GM12874 (cell line): ENCODE data around the gene FADS2.

Experiments
- TF ChIP-seq, protein P1 (sequence below): IDR thresholded peaks from 2 replicates; pipeline ENCODE4 v1.5.1; 2011; ENCODE audit warnings: low read depth, mild to moderate bottlenecking, control low read depth, low read length, moderate library complexity; ENCODE audit not compliant: insufficient read depth

FADS2 gene

GRCh38 chr11:61834278-61835048 lies 6.4 kb downstream of the FADS2 start:
- TF ChIP-seq, protein P1, sequence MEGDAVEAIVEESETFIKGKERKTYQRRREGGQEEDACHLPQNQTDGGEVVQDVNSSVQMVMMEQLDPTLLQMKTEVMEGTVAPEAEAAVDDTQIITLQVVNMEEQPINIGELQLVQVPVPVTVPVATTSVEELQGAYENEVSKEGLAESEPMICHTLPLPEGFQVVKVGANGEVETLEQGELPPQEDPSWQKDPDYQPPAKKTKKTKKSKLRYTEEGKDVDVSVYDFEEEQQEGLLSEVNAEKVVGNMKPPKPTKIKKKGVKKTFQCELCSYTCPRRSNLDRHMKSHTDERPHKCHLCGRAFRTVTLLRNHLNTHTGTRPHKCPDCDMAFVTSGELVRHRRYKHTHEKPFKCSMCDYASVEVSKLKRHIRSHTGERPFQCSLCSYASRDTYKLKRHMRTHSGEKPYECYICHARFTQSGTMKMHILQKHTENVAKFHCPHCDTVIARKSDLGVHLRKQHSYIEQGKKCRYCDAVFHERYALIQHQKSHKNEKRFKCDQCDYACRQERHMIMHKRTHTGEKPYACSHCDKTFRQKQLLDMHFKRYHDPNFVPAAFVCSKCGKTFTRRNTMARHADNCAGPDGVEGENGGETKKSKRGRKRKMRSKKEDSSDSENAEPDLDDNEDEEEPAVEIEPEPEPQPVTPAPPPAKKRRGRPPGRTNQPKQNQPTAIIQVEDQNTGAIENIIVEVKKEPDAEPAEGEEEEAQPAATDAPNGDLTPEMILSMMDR: no peak

- TF ChIP-seq, protein P1: no peak
Measured at GRCh38 chr11:61836193-61836592, 8.1 kb downstream of the FADS2 start.

DNA sequence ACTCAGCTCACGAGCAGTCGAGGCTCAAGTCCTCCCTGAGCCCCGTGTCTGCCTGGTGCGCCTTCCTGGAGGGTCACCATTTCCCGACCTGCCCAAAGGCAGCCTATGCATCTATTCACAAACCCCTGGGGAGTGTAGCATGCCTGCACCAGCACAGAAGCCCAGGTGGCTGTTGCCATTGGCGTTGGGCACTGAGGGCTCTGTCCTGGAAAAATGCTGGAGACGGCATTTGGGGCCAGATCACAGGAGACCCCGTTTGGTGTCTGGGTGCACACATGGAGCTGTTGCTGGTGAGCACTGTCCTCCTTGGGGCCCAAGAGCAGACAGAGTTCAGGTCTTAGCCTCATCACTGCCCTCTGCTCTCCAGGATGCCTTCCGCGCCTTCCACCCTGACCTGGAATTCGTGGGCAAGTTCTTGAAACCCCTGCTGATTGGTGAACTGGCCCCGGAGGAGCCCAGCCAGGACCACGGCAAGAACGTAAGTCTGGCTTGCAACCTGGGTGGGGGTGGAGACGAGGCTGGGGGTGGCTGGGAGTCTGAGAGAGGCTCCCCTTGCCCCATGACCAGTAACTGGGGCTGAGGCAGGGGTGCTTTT lies 9.4 kb downstream of the FADS2 start:
- TF ChIP-seq, protein P1: no peak

GRCh38 chr11:61838501-61838900 lies 10.4 kb downstream of the FADS2 start:
- TF ChIP-seq, protein P1: no peak

- TF ChIP-seq, protein P1: no peak
Measured at GRCh38 chr11:61838921-61839320, 10.8 kb downstream of the FADS2 start.

DNA sequence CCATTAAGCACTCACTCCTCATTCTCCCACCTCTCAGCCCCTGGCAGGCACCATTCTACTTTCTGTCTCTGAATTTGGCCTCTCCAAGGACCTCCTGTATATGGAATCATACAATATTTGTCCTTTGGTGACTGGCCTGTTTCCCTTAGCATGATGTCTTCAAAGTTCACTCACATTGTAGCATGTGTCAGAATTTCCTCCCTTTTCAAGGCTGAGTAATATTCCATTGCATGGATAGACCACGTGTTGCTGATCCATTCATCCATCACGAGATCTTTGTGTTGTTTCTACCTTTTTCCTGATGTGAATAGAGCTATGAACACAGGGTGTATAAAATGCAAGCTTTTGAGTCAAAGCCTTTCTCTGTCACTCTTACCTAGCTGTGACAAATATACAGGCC lies 11.6 kb downstream of the FADS2 start:
- TF ChIP-seq, protein P1: no peak

- TF ChIP-seq, protein P1: no peak
Measured at GRCh38 chr11:61840371-61840770, 12.3 kb downstream of the FADS2 start.
